HL-60 (cell line): ENCODE results near the gene SOX21.

Experiments
- DNase-seq, 2 experiments: peaks; one replicate each; pipeline ENCODE4 v3.0.0-alpha.2; 2010 to 2020; ENCODE audit warnings: low read depth in 1 of 2, low spot score in 1 of 2
- H3K27ac ChIP-seq: fragments of 250-450 bp; sonication (Bioruptor Pico); replicated peaks from 2 replicates; pipeline ENCODE4 v1.5.1; 2020; ENCODE audit warnings: mild to moderate bottlenecking, moderate library complexity
- H3K27me3 ChIP-seq: fragments of 250-450 bp; sonication (Bioruptor Pico); 2 replicates; pipeline ENCODE4 v1.5.1; 2021; ENCODE audit warnings: mild to moderate bottlenecking, moderate library complexity; ENCODE audit not compliant: insufficient read depth, poor library complexity, severe bottlenecking
- H3K4me3 ChIP-seq: replicated peaks from 2 replicates; pipeline ENCODE4 v1.5.1; 2011; ENCODE audit warnings: mild to moderate bottlenecking, control low read depth, low read length; ENCODE audit not compliant: insufficient read depth
- CTCF ChIP-seq: IDR thresholded peaks from one replicate; pipeline ENCODE4 v1.5.1; 2011; ENCODE audit warnings: low read length, control low read depth, inconsistent platforms; ENCODE audit not compliant: insufficient read depth
- GABPA ChIP-seq: IDR thresholded peaks from 2 replicates; pipeline ENCODE4 v1.6.1; 2012; ENCODE audit warnings: low read depth
- POLR2AphosphoS5 ChIP-seq: IDR thresholded peaks from 2 replicates; pipeline ENCODE4 v1.6.1; 2012; ENCODE audit warnings: low read depth
- REST ChIP-seq: IDR thresholded peaks from 2 replicates; pipeline ENCODE4 v1.6.1; 2012; ENCODE audit warnings: low read depth; ENCODE audit not compliant: insufficient replicate concordance
- SPI1 ChIP-seq: IDR thresholded peaks from 2 replicates; pipeline ENCODE4 v1.6.1; 2012; ENCODE audit warnings: low read depth, mild to moderate bottlenecking, borderline replicate concordance

The SOX21 gene

DNA sequence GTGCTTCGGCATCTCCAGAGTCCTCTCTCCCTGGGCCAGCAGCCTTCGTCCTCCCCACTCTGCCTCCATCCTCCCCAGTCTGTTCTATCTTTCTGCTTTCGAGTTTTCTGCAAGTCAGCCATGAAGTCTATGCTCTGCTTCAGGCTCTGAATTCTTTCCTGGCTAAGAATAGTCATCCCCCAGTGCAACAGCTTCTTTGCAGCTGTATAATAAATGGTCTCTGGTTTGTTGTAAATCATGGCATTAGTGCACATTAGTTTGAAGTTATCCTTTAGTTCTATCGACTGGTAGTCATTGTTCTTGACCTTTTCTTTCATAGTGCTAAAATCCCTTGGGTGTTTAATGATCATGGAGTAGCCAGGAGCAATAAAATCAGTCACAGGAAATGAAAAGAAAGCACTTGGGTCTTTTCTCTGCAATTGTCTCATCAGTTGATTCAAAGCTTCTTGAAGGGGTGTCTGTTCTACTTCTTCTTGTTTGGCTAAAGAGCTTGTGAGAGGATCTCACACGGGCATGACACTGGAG, 46.2 kb upstream of the SOX21 start:
- Histone ChIP-seq H3K4me3 (no peak overlapping the region), H3K27ac (no peak overlapping the region), H3K27me3 (peaks cover 13% of the 10 kb centered on the region)
- no peak for DNase-seq
- no peak for TF ChIP-seq CTCF
- TF ChIP-seq POLR2AphosphoS5, result no peak
- no peak for TF ChIP-seq REST
- TF ChIP-seq SPI1, result no peak
- no peak for TF ChIP-seq GABPA

DNA sequence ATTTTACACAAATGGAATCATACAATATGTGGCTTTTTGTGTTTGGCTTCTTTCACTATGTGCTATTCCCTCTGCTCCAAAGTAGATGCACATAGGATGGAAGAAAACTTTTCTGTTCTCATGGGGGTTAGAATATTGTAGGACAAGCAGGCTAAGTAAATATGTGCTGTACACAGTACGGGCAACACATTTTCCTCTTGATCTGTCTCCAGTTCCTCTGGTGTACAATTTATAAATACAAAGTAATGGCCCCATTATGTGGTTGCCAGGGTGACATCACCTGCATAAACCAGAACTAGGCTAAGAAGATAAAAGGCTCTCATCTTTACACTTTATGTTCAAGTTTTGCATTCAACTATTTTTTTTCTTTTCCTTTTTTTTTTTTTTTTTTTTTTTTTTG, 41.0 kb upstream of the SOX21 start:
- no peak for DNase-seq
- peaks cover 6% of the 10 kb centered on the region for H3K27me3 ChIP-seq
- no peak overlapping the region for H3K4me3 ChIP-seq
- H3K27ac ChIP-seq, result no peak overlapping the region
- TF ChIP-seq CTCF, result no peak
- TF ChIP-seq REST, result no peak
- no peak for TF ChIP-seq GABPA
- no peak for TF ChIP-seq SPI1
- no peak for TF ChIP-seq POLR2AphosphoS5

GRCh38 chr13:94749162-94749561, 36.8 kb upstream of the SOX21 start:
- H3K27ac ChIP-seq, result no peak overlapping the region
- H3K4me3 ChIP-seq, result no peak overlapping the region
- H3K27me3 ChIP-seq, result peaks cover 3% of the 10 kb centered on the region
- no peak for DNase-seq
- no peak for TF ChIP-seq REST

DNA sequence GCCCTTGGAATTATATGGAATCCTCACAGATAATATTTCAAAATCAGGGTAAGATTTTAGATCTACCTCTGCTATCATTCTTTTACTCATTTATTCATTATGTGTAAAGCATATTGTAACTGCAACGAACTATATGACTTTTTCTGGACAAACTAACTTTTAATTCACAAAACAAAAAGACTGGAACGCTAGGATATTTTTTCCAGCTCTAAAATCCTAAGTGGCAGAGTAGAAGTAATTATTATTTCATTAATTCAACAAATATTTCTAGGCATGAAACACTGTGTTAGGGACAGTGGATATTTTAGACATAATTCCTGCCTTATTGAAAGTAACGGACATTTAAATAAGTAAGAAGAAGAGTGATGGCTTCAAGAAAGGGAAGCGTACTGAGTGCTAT, 26.9 kb upstream of the SOX21 start:
- DNase-seq, result no peak
- Histone ChIP-seq H3K27me3 (peaks cover 6% of the 10 kb centered on the region), H3K27ac (no peak overlapping the region), H3K4me3 (no peak overlapping the region)
- TF ChIP-seq SPI1, result no peak
- TF ChIP-seq POLR2AphosphoS5, result no peak
- TF ChIP-seq REST, result no peak
- TF ChIP-seq CTCF, result no peak
- no peak for TF ChIP-seq GABPA
